KMS-11 (cell line): ENCODE data around the gene KRT8.

ENCODE experiments used
- H2AFZ ChIP-seq: fragments of 200-600 bp; sonication (generic); 2 replicates; pipeline ENCODE4 v1.6.1; 2016; ENCODE audit warnings: antibody characterized with exemption, mixed run types, low read depth
- H3K27ac ChIP-seq: fragments of 200-600 bp; sonication (generic); 2 replicates; pipeline ENCODE4 v1.6.1; 2016; ENCODE audit warnings: mild to moderate bottlenecking, mixed run types
- H3K27me3 ChIP-seq: fragments of 200-600 bp; sonication (generic); 2 replicates; pipeline ENCODE4 v1.6.1; 2017; ENCODE audit warnings: mild to moderate bottlenecking, low read depth, mixed run types, moderate library complexity; ENCODE audit not compliant: insufficient read depth
- H3K36me3 ChIP-seq: fragments of 200-600 bp; sonication (generic); 2 replicates; pipeline ENCODE4 v1.6.1; 2017; ENCODE audit warnings: mild to moderate bottlenecking, mixed run types; ENCODE audit not compliant: insufficient read depth
- H3K4me1 ChIP-seq: fragments of 200-600 bp; sonication (generic); 2 replicates; pipeline ENCODE4 v1.6.1; 2016; ENCODE audit warnings: mild to moderate bottlenecking, low read depth, mixed run types; ENCODE audit not compliant: poor library complexity, severe bottlenecking
- H3K4me2 ChIP-seq: fragments of 200-600 bp; sonication (generic); 2 replicates; pipeline ENCODE4 v1.7.0; 2016; ENCODE audit warnings: mild to moderate bottlenecking, mixed run types
- H3K4me3 ChIP-seq: fragments of 200-600 bp; sonication (generic); IDR thresholded peaks from 2 replicates; pipeline ENCODE4 v1.6.1; 2017; ENCODE audit warnings: low read depth, low read length, mixed read lengths; ENCODE audit not compliant: insufficient read depth
- H3K79me2 ChIP-seq: fragments of 200-600 bp; sonication (generic); 2 replicates; pipeline ENCODE4 v1.6.1; 2016; ENCODE audit warnings: low read depth, mixed run types; ENCODE audit not compliant: insufficient read depth
- H3K9ac ChIP-seq: fragments of 200-600 bp; sonication (generic); 2 replicates; pipeline ENCODE4 v1.6.1; 2016; ENCODE audit warnings: mild to moderate bottlenecking, mixed run types
- H4K20me1 ChIP-seq: fragments of 200-600 bp; sonication (generic); 2 replicates; pipeline ENCODE4 v1.6.1; 2016; ENCODE audit warnings: mild to moderate bottlenecking, mixed run types; ENCODE audit not compliant: insufficient read depth
- TF ChIP-seq, protein P1 (sequence below): fragments of 200-600 bp; sonication (generic); conservative IDR thresholded peaks from 2 replicates; pipeline ENCODE4 v1.6.1; 2017; ENCODE audit warnings: low read depth, mild to moderate bottlenecking, antibody characterized with exemption, low read length, moderate library complexity, mixed read lengths

The KRT8 gene

DNA sequence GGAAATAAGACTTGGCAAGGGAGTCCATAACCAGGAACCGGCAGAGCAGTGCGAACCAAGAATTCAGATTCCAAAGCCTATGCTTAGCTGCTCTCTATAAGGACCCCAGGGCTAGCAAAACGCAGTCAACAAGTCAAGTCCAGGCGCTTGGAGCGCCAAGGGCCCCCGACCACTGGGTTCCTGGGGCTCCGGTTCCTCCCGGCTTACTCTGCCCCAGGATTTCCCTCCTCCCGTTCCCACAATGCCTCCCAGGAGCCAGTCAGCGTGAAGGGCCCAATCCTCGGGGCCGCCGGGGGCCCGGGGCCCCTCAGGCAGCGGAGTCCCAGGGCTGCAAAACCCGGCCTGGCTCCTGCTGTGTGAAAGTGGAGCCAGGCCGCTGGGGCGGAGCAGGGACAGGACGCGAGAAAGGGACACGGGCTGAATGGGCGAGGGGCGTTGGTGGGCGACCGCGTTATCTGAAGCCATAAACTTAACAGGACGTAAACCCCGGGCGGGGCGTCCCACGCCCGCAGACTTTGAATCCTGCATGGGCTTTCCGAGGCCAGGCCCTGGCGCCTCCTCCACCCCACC, 1.5 kb downstream of the KRT8 start:
- Histone ChIP-seq H3K4me2 (peak overlapping the region; percentile 78), H3K4me3 (no peak overlapping the region), H3K27me3 (no peaks in the 10 kb centered on the region), H3K36me3 (no peaks in the 10 kb centered on the region), H3K9ac (peak overlapping the region; percentile 23; the same call in 1 of the 2 replicates), H4K20me1 (no peaks in the 10 kb centered on the region), H3K79me2 (no peaks in the 10 kb centered on the region), H3K4me1 (peaks cover 10% of the 10 kb centered on the region), H2AFZ (peak overlapping the region; percentile 66; the same call in 1 of the 2 replicates), H3K27ac (peak overlapping the region; percentile 25)
- TF ChIP-seq, protein P1, sequence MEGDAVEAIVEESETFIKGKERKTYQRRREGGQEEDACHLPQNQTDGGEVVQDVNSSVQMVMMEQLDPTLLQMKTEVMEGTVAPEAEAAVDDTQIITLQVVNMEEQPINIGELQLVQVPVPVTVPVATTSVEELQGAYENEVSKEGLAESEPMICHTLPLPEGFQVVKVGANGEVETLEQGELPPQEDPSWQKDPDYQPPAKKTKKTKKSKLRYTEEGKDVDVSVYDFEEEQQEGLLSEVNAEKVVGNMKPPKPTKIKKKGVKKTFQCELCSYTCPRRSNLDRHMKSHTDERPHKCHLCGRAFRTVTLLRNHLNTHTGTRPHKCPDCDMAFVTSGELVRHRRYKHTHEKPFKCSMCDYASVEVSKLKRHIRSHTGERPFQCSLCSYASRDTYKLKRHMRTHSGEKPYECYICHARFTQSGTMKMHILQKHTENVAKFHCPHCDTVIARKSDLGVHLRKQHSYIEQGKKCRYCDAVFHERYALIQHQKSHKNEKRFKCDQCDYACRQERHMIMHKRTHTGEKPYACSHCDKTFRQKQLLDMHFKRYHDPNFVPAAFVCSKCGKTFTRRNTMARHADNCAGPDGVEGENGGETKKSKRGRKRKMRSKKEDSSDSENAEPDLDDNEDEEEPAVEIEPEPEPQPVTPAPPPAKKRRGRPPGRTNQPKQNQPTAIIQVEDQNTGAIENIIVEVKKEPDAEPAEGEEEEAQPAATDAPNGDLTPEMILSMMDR: no peak

DNA sequence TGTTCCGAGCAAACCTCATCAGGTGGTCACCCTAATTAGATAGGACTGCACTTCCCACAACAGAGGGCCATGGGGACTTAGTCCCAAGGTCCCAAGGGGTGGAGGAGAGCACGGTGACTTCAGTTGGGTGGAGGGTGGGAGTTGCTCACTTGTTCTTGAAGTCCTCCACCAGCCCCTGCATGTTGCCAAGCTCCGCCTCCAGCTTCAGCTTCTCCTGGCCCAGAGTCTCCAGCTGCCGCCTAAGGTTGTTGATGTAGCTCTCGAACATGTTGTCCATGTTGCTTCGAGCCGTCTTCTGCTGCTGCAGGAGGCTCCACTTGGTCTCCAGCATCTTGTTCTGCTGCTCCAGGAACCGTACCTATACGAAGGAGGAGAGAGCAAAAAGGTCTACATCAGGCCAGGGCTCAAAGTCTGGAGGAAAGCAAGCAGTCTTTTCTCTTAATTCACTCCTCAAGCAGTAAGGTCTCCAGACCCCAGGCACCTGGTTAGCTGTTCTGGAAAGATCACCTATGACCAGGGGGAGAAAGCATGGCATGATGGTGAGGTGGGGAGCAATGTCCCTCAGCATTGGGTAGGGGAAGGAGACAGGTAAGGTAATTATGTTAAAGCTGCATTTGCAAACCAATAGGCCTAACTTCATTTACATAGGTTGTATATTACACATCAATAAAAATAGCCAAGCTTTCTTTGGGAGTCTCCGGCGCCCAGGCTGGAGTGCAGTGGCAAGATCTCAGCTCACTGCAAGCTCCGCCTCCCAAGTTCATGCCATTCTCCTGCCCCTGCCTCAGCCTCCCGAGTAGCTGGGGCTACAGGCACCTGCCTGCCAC, 2.9 kb downstream of the KRT8 start:
- H3K27ac ChIP-seq: no peak overlapping the region
- no peak overlapping the region for H3K4me2 ChIP-seq
- no peaks in the 10 kb centered on the region for H3K36me3 ChIP-seq
- H3K79me2 ChIP-seq: no peaks in the 10 kb centered on the region
- TF ChIP-seq, protein P1: no peak
- peaks cover 10% of the 10 kb centered on the region for H3K4me1 ChIP-seq
- H3K9ac ChIP-seq: no peak overlapping the region
- no peaks in the 10 kb centered on the region for H4K20me1 ChIP-seq
- H2AFZ ChIP-seq: no peak overlapping the region
- no peak overlapping the region for H3K4me3 ChIP-seq
- H3K27me3 ChIP-seq: no peaks in the 10 kb centered on the region

GRCh38 chr12:52900896-52901714, 3.8 kb downstream of the KRT8 start:
- H3K4me3 ChIP-seq: no peak overlapping the region

GRCh38 chr12:52900166-52900895, 4.5 kb downstream of the KRT8 start:
- H3K9ac ChIP-seq: no peak overlapping the region
- peaks cover 12% of the 10 kb centered on the region for H3K4me1 ChIP-seq
- TF ChIP-seq, protein P1: no peak
- H2AFZ ChIP-seq: no peak overlapping the region
- no peak overlapping the region for H3K27ac ChIP-seq
- H3K79me2 ChIP-seq: no peaks in the 10 kb centered on the region
- H3K4me3 ChIP-seq: no peak overlapping the region
- H4K20me1 ChIP-seq: no peaks in the 10 kb centered on the region
- no peaks in the 10 kb centered on the region for H3K27me3 ChIP-seq
- no peak overlapping the region for H3K4me2 ChIP-seq
- H3K36me3 ChIP-seq: no peaks in the 10 kb centered on the region

More at GRCh38 chr12:52900896-52901714, 3.8 kb downstream of the KRT8 start:
- Histone ChIP-seq H3K36me3 (no peaks in the 10 kb centered on the region), H4K20me1 (no peaks in the 10 kb centered on the region), H3K4me1 (peaks cover 10% of the 10 kb centered on the region), H3K9ac (no peak overlapping the region), H3K27me3 (no peaks in the 10 kb centered on the region), H3K27ac (no peak overlapping the region), H2AFZ (no peak overlapping the region), H3K79me2 (no peaks in the 10 kb centered on the region), H3K4me2 (no peak overlapping the region)
- TF ChIP-seq, protein P1: no peak
